Islet of Langerhans (tissue), 1 donor: ENCODE data around the gene CCDC174.
"Not testable (repeated sequence)": the region's sequence is repeated elsewhere in the genome, so short reads cannot be mapped to it uniquely, and the experiment has no call there.

Experiments
- FAIRE-seq: peaks from one replicate; lab custom pipeline; 2011; peaks lifted over from hg19 to GRCh38; lab: Jason Lieb, UNC

CCDC174 gene

GRCh38 chr3:14651440-14652251, at the start of gene CCDC174:
Gene CCDC174 (plus strand): TSS chr3:14651762. CDS start chr3:14651837, 75 bp downstream.
- FAIRE-seq, result peak; percentile 77

- no peak for FAIRE-seq
Observed at GRCh38 chr3:14602006-14602803, 49.4 kb upstream of the CCDC174 start.

DNA sequence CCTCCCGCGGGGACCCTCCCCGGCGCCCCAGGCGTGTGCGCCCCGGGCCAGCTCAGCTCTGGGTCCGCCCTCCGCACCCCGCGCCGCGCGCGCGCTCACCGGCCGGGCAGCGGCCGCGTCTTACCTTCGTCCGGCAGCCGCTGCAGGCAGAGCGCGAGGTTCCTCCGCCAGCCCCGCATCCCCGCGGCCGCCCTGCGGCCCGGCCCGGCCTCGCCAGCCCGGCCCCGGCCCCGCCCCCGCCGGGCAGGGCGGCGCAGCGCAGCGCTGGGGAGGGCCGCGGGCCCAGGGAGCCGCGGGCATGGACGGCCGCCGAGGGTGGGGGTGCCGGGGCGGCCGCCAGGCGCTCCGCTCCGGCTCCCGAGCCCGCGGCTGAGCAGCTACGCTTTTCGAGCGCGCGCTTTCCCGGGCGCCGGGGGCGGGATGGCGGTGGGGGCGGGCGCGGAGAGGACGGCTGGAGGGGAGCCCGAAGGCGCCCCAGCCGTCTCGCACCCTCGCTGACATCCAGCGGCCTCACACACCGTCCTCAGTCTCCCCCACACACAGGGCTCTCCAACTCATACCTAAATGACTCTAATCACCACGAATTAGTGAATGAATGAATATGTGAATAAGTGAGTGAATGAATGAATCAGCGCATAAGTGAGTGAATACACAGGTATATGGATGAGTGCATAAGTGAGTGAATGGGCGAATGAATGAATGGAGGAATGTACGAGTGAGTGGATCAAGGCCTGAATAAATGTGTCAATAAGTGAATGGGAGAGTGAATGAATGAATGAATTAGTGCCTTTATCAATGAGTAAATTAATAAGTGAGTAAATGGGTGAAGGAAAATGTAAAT, 48.5 kb upstream of the CCDC174 start:
- no peak for FAIRE-seq

DNA sequence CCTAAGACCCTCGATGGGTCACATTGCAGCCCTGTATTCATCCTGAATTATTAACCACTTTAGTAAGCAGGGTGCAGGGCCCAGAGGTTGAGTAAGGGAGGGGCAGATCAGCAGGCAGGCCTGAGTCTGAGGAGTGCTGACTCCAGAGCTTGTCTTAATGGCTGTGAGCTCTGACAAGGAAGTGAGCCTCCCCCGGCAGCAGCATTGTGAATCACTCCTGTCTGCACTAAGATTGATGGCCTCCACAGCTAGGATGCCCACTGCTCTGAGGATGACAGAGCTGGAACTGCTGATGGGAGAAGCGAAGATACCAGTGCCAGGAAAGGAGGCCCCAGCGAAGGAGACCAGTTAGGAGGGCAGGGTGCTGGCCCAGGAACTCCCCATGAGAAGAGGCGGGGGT, 46.5 kb upstream of the CCDC174 start:
- FAIRE-seq, result no peak

- FAIRE-seq, result no peak
Observed at GRCh38 chr3:14605744-14606143, 45.8 kb upstream of the CCDC174 start.

GRCh38 chr3:14606669-14607339, 44.8 kb upstream of the CCDC174 start:
- no peak for FAIRE-seq

DNA sequence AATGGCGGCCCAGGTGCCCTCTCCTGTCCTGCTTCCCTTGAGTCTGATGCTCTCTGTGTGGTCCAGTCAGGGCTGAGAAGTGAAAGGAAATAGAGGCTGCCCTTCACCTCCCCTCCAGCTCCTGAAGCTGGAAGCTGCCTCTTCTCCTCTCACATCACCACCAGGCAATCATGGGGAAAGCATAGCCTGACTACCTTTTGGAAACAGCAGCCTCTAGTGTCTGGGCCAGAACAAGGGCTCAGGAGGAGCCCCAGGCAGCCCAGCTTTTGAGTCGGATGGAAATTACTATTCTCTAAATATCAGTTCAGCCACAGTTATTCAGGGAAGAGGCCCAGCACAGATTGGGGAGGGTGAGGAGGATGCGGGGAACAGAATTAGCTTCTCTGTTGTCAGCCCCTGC, 43.3 kb upstream of the CCDC174 start:
- no peak for FAIRE-seq

DNA sequence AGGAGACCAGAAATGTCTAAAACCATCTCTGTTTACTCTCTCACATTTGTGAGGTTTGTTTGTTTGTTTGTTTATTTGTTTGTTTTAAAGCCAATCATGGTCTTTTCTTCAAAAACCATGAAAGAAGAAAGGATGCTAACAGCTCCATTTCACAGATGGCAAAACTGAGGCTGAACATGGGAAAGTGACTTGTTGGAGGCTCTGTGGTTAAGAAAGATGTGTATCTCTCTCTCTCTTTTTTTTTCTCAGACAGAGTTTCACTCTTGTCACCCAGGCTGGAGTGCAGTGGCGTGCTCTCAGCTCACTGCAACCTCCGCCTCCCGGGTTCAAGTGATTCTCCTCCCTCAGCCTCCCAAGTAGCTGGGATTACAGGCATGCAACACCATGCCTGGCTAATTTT, 42.5 kb upstream of the CCDC174 start:
- not testable (repeated sequence) for FAIRE-seq

DNA sequence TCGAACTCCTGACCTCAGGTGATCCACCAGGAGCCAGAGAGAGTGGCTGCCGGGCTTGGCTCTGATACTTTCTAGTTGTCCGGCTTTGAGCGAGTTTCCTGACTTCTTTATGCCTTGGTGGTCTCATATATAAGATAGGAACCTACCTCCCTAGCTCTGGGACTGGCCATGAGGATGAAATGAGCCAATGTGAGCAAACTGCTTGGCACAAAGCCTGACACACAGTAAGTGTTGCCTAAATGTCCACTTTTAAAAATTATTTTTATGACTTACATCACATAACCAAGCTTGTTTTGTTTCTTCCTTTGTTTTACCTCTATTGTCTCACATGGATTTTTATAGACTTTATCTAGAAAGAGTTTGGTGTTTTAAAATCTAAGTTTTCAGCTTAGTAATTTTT, 42.1 kb upstream of the CCDC174 start:
- FAIRE-seq, result no peak

DNA sequence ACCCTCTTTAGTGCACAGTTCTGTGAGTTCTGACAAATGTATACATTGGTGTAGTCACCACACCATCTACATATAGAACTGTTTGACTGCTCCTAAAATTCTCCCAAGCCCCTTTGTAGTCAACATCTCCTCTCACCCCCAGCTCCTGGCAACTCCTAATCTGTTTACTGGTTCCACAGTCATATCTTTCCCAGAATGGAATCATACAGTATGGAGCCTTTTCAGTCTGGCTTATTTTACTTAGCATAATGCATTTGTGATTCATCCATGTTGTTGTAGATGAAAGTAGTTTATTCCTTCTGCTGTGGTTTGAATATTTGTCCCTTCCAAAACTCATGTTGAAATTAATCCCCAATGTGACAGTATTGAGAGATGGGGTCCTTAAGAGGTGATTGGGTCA, 41.6 kb upstream of the CCDC174 start:
- FAIRE-seq, result no peak

GRCh38 chr3:14614189-14614588, 37.4 kb upstream of the CCDC174 start:
- no peak for FAIRE-seq

GRCh38 chr3:14614862-14615261, 36.7 kb upstream of the CCDC174 start:
- FAIRE-seq, result no peak

GRCh38 chr3:14616606-14617507, 34.7 kb upstream of the CCDC174 start:
- no peak for FAIRE-seq

DNA sequence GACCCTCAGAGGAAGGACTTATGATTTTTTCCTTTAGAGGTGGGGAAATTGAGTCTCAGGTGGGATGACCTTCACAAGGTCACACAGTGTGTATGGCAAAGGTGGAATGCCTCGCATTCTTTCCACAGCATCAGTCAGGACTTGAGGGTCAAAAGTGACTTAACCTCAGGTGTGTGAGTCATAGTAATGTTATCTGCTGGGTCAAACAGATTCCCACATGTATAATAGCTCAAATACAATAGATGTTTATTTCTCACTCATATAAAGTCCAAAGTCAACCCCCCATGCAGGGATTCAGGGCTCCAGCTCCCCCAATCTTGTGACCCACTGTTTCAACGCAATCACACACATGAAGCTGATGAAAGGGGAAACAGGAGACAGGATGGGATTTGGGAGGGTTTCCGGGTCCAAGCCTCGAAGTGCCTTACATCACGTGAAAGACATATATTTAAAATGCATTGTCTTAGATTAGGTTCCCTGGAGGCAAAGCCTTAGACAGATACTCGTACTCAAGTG, 34.0 kb upstream of the CCDC174 start:
- no peak for FAIRE-seq

DNA sequence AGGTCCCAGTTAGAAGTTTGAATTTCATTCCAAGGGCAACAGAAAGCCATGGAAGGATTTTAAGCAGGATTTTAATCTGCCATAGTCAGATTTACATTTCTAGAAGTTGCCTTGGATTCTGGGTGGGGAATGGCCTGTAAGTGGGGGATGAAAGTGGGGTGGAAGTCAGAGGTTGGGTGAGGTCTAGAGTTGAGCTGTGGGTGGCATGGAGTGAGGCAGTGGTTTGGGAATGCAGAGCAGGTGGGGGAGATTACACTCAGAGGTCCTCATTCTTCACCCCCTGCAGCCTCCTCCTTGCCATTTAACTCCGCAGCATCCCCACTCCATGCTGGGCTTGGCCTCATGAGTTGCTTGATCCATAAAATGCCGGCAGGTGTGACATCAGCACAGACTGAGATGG, 32.0 kb upstream of the CCDC174 start:
- FAIRE-seq, result no peak

DNA sequence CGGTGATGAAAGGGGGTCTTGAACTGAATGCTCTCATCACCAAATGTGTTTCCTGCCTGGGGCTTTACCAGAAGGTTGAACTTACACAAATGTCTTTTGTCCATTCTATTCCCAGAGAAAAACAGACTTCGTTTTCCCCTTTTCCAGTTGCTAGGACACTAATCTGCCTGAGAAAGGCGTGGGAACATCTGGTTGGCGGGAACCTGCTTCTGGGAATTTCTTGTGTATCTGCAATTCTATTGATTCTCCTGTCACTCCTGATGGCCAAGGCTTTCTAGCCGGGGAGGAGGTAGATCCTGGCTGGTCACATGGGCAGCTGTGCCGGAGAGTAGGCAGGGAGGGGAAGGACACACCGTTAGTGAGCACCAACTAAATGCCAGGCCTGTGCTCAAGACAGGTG, 31.1 kb upstream of the CCDC174 start:
- FAIRE-seq, result no peak

DNA sequence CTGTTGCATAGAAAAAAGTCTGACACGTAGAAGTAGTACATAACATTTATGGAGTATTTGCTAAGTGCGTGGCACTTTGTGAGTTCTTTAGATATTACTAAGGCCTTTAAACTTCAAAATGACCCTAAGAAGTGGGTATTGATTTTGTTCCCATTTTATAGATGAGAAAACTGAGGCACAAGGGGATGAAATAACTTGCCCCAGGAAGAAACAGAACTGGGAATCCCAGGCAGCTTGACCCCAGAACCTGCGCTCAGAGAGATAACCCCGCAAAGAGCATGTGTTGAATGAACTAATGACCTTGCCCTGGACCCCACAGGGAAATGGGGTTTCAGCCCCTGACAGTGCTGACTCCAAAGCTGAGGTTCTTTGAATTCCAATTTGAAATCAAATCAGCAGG, 30.5 kb upstream of the CCDC174 start:
- no peak for FAIRE-seq

- FAIRE-seq, result no peak
Observed at GRCh38 chr3:14622368-14622767, 29.2 kb upstream of the CCDC174 start.

DNA sequence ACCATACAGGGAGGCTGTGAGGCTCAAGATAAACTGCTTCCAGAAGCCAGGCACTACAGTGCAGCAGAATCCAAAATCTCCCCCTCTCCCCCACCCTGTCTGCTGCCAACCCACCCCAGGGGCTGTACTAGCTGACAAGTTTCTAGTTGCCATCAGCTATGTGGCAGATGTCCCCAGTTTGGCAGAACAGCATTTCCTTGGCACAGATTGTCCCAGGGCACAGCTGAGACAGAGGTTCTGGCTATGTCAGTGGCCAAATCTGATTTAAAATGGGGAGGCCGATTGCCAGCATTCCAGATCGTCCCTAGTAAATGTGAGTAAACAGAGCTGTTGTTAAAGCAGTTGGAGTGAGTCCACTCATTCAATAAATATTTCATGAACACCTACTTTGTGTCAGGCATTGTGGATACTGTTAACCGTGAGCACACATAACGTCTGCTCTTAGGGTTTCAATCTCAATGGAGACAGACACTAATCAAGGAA, 28.0 kb upstream of the CCDC174 start:
- FAIRE-seq, result no peak

- FAIRE-seq, result no peak
Observed at GRCh38 chr3:14624498-14624897, 27.1 kb upstream of the CCDC174 start.

DNA sequence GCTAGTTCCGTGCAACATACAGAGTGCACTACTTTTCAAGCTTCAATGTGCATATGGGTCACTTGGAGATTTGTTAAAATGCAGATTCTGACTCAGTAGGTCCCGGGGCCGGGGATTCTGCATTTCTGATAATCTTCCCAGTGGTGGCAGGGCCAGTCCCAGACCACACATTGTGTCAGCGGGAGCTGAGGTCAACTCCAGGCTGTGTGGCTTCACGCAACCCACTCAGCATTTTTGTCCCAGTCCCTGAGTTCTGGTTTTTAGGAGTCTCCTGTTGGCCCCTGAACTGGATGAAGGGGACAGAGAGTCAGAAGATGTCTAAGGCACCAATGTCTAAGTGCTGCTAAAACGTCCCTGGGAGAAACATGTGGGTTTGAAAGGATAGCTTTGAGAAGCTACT, 26.1 kb upstream of the CCDC174 start:
- no peak for FAIRE-seq
